RCC 7860 (cell line): ENCODE results near the gene IQCE.
"Not testable (repeated sequence)": the region's sequence is repeated elsewhere in the genome, so short reads cannot be mapped to it uniquely, and the experiment has no call there.

Experiments used
- DNase-seq: peaks from one replicate; pipeline ENCODE4 v3.0.0-alpha.2; 2015; ENCODE audit warnings: low spot score
- FAIRE-seq: peaks from 2 replicates; lab custom pipeline; 2012; peaks lifted over from hg19 to GRCh38; lab: Jason Lieb, UNC

Gene IQCE

GRCh38 chr7:2532199-2532772, 26.5 kb upstream of the IQCE start:
- FAIRE-seq: not testable (repeated sequence)
- DNase-seq: peak; percentile 41

- FAIRE-seq, DNase-seq: not testable (repeated sequence)
Measured at GRCh38 chr7:2532816-2533215, 26.0 kb upstream of the IQCE start.

- FAIRE-seq, DNase-seq: not testable (repeated sequence)
Measured at GRCh38 chr7:2533566-2533965, 25.2 kb upstream of the IQCE start.

DNA sequence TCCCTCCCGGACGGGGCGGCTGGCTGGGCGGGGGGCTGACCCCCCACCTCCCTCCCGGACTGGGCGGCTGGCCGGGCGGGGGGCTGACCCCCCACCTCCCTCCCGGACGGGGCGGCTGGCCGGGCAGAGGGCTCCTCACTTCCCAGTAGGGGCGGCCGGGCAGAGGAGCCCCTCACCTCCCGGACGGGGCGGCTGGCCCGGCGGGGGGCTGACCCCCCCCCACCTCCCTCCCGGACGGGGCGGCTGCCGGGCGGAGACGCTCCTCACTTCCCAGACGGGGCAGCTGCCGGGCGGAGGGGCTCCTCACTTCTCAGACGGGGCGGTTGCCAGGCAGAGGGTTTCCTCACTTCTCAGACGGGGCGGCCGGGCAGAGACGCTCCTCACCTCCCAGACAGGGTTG, 24.6 kb upstream of the IQCE start:
- not testable (repeated sequence) for FAIRE-seq, DNase-seq

DNA sequence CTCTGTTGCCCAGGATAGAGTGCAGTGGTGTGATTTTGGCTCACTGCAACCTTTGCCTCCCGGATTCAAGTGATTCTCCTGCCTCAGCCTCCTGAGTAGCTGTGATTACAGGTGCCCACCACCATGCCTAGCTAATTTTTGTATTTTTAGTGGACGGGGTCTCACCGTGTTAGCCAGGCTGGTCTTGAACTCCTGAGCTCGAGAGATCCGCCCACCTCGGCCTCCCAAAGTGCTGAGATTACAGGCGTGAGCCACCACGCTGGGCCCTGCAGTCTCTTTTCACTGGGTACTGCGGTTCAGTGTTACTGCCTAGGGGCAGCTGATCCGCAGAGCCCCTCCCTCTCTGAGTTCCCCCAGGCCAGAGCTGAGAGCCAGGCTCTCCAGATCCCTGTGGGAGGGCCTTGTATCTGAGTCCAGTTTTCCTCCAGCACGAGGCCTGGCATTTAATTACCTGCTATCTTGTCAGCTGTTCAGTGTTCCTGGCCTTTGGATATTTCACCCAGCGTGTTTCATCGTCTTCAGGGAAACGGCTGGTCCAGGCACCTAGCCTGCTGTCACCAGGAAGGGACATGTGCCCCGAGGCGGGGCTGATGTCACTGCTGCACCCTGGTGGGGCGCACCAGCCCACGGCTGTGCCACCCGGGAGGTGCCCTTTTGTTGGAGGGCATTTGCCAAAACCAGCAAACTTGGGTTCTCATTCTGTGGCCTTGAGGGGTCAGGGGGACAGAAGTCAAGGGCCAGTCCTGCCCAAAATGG, 22.7 kb upstream of the IQCE start:
- DNase-seq, FAIRE-seq: not testable (repeated sequence)

DNA sequence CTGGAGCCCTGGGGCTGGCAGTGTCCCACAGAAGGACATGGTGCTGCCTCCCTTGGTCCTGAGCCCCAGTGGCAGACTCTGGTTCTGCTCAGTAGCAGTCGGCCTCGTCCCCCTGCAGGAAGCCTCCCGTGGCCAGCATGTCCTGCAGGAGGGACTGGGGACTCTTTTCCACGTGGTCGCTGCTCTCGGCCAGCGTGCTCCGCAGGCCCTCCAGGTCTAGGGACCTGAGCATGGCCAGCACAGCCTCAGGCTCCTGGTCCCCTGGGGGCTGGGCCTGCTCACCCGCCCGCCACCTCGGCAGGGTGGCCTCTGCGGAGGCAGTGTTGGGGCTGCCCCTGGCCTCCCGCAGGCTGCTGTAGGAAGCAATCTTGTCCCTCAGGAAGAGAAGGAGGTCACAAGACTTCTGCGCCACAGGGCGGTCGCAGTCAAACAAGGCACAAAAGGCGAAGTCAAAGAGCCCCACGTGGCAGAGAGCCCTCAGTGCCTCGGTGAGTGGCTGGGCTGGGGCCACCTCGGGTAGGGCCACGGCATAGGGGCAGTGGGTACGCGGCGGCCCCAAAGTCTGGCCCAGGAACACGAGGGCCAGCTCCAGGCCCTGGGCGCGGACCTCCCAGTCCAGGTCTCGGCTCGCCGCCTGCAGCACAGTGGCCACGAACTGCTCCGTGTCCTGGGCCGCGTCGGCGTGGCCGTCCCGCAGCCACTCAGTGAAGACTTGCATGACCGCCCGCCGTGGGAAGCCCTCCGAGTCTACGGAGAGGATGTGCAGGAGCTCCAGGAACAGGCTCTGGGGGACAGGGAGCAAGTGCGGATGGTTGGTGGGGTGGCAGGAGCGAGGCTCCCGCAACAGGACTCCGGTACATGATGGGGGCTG, 20.6 kb upstream of the IQCE start:
- DNase-seq (no peak), FAIRE-seq (no peak)

DNA sequence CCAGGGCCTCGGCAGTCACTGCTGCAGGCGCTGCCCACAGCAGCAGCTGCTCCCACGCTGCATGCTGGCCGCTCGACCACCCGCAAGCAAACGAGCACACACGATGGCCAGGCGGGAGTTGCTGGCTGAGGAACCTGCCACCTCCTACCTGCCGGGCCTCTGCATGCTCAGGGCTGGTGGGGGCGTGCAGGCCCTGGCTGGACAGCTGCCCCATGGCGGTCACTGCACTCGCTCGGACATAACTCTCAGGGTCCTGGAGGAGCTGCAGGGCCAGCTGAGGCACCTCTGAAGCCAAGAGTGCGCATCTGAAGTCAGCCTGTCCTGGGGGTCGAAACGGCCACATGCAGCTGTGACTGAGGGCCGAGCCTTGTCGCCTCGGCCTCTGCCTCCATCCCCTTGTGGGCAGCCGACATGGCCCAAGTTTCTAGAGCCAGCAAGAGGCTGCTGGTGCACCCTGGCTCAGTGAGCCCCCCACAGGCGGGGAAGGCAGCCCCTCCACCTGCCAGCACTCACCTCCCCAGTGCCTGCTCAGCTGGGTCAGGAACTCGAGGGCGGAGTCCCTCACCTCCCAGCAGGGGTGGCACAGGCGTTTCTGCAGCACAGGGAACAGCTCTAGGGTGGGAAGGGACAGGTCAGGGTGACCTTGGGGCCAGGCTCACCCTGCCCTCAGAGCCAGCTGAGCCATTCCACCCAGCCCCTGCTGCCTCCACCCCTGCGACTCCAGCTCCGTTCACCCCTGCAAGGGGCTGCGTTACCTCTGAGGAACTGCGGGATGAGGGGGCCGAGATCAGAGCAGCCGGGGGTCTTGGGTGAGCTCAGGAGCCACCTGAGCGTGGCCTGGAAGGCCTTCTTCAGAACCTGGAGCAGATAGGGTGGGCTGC, 19.5 kb upstream of the IQCE start:
- no peak for DNase-seq
- FAIRE-seq: no peak

GRCh38 chr7:2540133-2540532, 18.6 kb upstream of the IQCE start:
- FAIRE-seq (no peak), DNase-seq (no peak)

DNA sequence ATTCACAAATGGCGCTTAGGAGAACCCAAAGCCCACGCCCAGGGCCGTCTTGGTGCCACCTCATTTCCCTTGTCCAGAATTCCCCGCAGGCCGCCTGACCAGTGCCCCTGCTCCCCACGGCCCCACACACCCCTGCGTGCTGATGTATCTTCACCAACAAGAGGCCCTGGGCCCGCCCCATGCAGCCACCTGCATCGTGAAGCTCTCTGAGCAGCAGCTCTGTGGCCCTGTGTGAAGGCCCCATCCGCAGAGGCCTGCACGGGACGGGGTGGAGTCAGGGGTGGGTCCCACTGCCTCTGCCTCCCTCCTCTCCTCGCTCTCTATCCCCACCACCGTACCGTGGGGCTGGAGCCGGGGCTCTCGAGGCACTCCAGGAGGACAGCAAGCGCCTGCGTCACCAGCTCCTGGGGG, 18.1 kb upstream of the IQCE start:
- no peak for FAIRE-seq
- no peak for DNase-seq

GRCh38 chr7:2541291-2542010, 17.3 kb upstream of the IQCE start:
- FAIRE-seq (no peak), DNase-seq (no peak)

DNA sequence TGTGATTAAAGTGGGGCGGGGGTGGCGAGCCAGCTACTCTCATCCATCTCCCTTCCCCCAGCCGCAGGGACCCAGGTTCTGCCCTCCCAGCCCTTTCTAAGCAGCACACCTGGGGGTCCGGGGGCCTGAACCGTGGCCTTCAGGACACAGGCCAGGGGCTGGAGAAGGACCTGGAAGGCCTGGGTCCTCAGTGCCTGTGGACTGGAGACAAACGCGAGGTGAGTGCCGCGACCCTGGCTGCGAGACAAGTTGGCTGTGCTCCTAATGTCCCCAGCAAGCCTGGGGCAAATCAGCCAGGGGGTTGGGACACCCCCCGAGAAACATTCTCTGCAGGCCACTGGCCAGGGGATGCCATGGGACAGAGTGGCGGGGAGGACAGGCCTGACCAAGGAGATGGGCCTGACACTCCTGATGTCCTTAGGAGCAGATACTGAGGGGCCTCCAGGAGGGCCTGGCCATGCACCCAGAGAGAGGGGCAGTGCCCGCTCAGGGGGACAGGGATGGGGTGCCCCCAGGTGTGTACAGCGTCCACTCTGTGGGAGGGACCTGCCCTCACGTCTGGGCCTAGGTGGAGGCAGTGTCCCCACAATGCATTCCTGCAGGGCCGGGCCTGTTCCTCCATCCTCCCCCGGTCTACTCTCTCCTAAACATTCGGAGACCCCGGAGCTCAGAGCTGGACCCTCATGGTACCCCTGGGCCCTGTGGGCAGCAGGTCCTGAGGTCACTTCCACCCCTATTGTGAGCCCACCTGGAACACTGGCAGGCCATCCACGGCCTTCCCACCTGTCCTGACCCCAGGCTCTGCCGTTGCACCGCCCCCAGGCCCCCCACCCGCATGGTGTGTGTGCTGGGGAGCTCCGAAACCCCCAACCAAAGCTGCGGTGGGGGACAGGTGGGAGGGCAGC, 16.5 kb upstream of the IQCE start:
- no peak for FAIRE-seq
- no peak for DNase-seq

DNA sequence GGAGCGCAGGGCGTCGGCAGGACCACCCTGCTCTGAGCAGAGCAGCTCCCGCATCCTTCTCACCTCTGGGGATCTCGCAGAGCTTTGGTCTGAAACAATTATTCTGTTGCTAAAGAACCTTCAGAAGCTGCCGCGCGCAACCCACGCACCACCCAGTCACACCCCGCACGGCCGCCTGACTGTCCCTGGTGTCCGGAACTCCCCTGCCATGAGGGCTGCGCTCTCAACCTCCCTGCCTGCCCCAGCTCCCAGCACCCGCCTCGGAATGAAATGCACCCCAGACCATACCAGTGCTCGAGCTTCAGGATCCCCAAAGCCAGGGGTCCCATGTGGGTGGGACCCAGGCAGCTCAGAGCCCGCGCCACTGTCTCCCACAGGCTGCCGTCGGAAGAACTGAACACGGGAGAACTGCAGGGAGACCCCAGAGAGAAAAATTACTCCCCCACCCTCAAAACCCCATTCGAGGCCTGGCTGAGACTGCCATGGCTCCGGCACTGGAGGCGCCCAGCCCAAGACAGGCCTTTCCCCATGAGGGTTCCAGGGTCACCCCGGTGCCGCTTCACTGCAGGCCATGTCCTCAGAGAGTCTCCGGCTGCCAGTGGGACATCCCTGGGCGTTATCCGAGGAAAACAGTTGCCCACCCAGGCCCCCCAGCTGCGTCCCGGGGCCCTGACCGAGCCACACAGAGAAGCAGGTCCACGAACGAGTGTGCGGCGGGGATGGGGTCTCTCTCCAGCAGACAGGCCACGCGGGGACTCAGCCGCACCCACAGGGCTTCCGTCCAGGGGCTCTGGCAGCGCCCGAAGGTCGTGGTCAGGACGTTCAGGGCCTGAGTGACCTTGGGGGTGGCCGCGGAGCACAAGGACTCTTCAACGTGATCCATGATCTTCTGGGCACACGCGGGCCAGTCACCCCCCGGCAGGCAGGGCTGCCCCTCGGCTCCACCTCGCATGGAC, 15.6 kb upstream of the IQCE start:
- FAIRE-seq: no peak

DNA sequence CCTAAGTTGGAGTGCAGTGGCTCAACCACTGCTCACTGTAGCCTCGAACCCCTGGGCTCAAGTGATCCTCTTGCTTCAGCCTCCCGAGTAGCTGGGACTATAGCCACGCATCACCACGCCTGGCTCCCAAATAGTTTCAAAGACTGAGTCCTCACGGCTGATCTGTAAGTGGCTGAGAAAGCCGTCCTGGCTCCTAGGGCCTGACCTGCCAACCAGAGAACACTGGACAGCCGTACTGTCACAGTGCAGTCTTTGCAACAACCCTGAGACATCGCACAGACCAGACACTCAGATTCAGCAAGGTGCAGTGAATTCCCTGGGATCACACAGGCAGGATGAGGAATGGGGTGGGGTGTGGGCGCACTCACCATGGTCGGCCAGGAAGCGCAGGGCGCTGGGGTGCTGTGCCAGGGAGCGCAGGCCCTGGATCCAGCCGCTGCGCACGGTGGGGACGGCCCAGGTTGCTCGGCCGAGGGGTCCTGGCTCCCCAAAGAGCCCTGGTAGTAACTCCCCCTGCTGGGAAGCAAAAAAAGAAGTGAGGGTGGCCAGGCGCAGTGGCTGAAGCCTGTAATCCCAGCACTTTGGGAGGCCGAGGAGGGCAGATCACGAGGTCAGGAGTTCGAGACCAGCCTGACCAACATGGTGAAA, 14.1 kb upstream of the IQCE start:
- DNase-seq: no peak
- FAIRE-seq: no peak

More for the DNA sequence above, 15.6 kb upstream of the IQCE start:
- DNase-seq: no peak

DNA sequence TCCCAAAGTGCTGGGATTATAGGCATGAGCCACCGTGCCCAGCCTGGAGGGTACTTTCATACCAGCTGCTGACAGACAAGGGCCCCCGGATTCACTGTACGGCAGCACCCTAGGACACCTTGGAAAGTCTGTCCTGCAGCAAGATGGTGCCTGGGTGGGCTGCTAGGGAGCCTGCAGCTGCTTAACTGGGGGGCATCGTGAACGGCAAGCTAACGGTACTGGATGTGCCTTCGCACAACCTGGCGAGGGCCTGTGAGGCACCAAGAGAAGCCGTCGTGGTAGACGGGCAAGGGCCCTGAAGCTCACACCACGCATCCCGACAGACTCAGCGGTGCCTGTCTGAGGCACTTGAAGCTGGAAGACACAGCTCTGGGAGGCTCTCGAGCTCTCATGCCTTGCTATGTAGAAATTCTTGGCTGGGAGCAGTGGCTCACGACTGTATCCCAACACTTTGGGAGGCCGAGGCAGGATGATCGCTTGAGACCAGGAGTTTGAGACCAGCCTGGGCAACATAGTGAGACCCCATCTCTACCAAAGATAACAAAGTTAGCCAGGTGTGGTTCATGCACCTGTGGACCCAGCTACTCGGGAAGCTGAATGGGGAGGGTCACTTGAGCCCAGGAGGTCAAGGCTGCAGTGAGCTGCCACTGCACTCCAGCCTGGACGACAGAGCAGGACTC, 12.9 kb upstream of the IQCE start:
- no peak for FAIRE-seq
- DNase-seq: no peak

GRCh38 chr7:2546776-2547586, 11.8 kb upstream of the IQCE start:
- no peak for FAIRE-seq
- no peak for DNase-seq

- DNase-seq (no peak), FAIRE-seq (no peak)
Measured at GRCh38 chr7:2551418-2551817, 7.4 kb upstream of the IQCE start.
